ENCODE results near the gene KANTR. TPM values are rescaled to one million over a fixed set of nuclear protein-coding genes. Genes with fewer than 3 reads are reported as not detected.

The KANTR gene
- total RNA-seq, 2 experiments from 2014 or later = 6.2 to 6.8 TPM

GRCh38 chrX:53082773-53083616 lies 10.9 kb upstream of the KANTR start:
- Mint-ChIP-seq H3K27ac (peak overlapping the region; percentile 98), H3K36me3 (ENCODE audit: low read depth) (peaks cover 66% of the 10 kb centered on the region), H3K27me3 (no peaks in the 10 kb centered on the region), H3K4me1 (ENCODE audit: low read depth) (peaks cover 70% of the 10 kb centered on the region), H3K9me3 (no peaks in the 10 kb centered on the region), H3K4me3 (peak overlapping the region; percentile 95)
- POLR2A ChIA-PET = interaction anchor here (1.0 to 2.7 kb wide), 12 partner anchors 10 to 1557 kb away, joined by 3 to 31 read pairs (median 11); partner anchors contain the start of genes GNL3L, KANTR, KDM5C and PHF8
- Histone ChIP-seq H3K27ac (ENCODE audit: low read depth in 1 of 2, low read length in 2 of 2) (peak overlapping the region; percentile 59 to 74), H3K4me3 (ENCODE audit: low read length) (peak overlapping the region; percentile 77), H3K4me1 (ENCODE audit: insufficient read depth, low read length) (peaks cover 35% of the 10 kb centered on the region), H3K9me3 (ENCODE audit: control insufficient read depth in 1 of 2, insufficient read depth in 1 of 2, low read length in 2 of 2) (no peaks in the 10 kb centered on the region), H3K27me3 (ENCODE audit: control insufficient read depth in 1 of 2, insufficient read depth in 2 of 2, low read length in 2 of 2) (no peaks in the 10 kb centered on the region), H3K36me3 (ENCODE audit: insufficient read depth, low read length) (peaks cover 29% of the 10 kb centered on the region)
- DNase-seq (no peak), ATAC-seq (ENCODE audit: poor library complexity) (no peak)
- TF ChIP-seq CTCF (IDR thresholded peaks at IDR 0.05) = no peak
- CTCF ChIA-PET = interaction anchor here (1.0 kb wide), 1 partner anchor 11 kb away, joined by 4 read pairs; no protein-coding TSS in a partner anchor
- intact Hi-C loops (cut with DNase I, micrococcal nuclease) = loop anchor here in 1 of 2 experiments (5.0 kb wide), 1 partner anchor 139 kb away; no protein-coding TSS in a partner anchor

DNA sequence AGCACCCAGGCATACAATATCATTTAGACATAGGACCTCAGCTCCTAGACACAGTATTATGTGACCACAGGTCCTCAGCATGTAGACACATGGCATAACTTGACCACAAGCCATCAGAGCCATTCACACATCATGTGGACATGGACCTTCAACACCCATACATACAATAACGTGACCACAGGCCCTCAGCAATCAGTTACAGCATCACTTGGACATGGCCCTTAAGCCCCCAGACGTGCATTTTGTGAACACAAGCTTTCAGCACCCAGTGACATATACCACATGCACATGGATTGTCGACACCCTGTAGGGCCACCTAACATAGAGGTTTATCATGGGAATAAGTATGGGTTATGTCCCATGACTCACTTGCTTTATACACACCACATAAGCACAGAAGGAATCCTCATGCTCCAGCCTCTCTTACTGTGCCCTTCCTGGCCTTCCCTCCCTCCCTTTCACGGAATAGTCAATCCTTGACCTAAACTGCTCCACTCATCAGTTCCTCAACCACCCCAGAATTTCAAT lies 9.8 kb upstream of the KANTR start:
- H3K27ac ChIP-seq (ENCODE audit: low read depth in 1 of 2, low read length in 2 of 2) = no peak overlapping the region
- H3K27ac Mint-ChIP-seq = peak overlapping the region; percentile 98

DNA sequence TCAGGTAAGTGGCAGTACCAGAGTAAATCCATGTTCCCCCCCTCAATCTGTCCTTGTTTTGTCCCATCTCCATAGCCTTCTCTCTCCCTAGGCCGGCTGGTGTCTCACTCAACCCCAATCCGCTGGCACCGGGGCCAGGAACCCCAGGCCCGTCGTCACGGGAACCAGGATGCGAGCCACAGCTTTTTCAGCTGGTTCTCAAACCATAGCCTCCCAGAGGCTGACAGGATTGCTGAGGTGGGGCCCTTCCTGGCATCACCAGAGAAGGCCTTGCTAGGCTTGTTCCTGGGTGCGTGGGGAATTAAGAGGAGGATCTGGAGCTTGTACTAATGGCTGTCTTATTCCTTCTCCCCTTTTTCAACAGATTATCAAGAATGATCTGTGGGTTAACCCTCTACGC lies 9.1 kb upstream of the KANTR start:
- Histone ChIP-seq H3K9me3 (ENCODE audit: control insufficient read depth in 1 of 2, insufficient read depth in 1 of 2, low read length in 2 of 2) (no peaks in the 10 kb centered on the region), H3K27ac (ENCODE audit: low read depth in 1 of 2, low read length in 2 of 2) (no peak overlapping the region), H3K36me3 (ENCODE audit: insufficient read depth, low read length) (peaks cover 29% of the 10 kb centered on the region), H3K27me3 (ENCODE audit: control insufficient read depth in 1 of 2, insufficient read depth in 2 of 2, low read length in 2 of 2) (no peaks in the 10 kb centered on the region), H3K4me3 (ENCODE audit: low read length) (no peak overlapping the region), H3K4me1 (ENCODE audit: insufficient read depth, low read length) (peaks cover 45% of the 10 kb centered on the region)
- Mint-ChIP-seq H3K9me3 (no peaks in the 10 kb centered on the region), H3K4me3 (peak overlapping the region; percentile 95), H3K36me3 (ENCODE audit: low read depth) (peaks cover 75% of the 10 kb centered on the region), H3K27ac (peak overlapping the region; percentile 98), H3K27me3 (no peaks in the 10 kb centered on the region), H3K4me1 (ENCODE audit: low read depth) (peaks cover 82% of the 10 kb centered on the region)
- ATAC-seq (ENCODE audit: poor library complexity) (no peak), DNase-seq (peak in 1 of 14 experiments; percentile 9)
- intact Hi-C loops (cut with DNase I, micrococcal nuclease) = loop anchor here in 1 of 2 experiments (5.0 kb wide), 1 partner anchor 137 kb away; no protein-coding TSS in a partner anchor
- POLR2A ChIA-PET = no interaction called here
- no peak for TF ChIP-seq CTCF (IDR thresholded peaks at IDR 0.05)
- CTCF ChIA-PET = no interaction called here

More for the DNA sequence above, 9.8 kb upstream of the KANTR start:
- CTCF ChIA-PET = no interaction called here
- intact Hi-C loops (cut with DNase I, micrococcal nuclease) = loop anchor here in 1 of 2 experiments (5.0 kb wide), 1 partner anchor 138 kb away; no protein-coding TSS in a partner anchor
- no peak for TF ChIP-seq CTCF (IDR thresholded peaks at IDR 0.05)
- Mint-ChIP-seq H3K4me1 (ENCODE audit: low read depth) (peaks cover 81% of the 10 kb centered on the region), H3K4me3 (peak overlapping the region; percentile 95), H3K36me3 (ENCODE audit: low read depth) (peaks cover 75% of the 10 kb centered on the region), H3K27me3 (no peaks in the 10 kb centered on the region), H3K9me3 (no peaks in the 10 kb centered on the region)
- ATAC-seq (ENCODE audit: poor library complexity) (no peak), DNase-seq (peak in 1 of 14 experiments; percentile 25)
- no peaks in the 10 kb centered on the region for H3K9me3 ChIP-seq (ENCODE audit: control insufficient read depth in 1 of 2, insufficient read depth in 1 of 2, low read length in 2 of 2)
- H3K27me3 ChIP-seq (ENCODE audit: control insufficient read depth in 1 of 2, insufficient read depth in 2 of 2, low read length in 2 of 2) = no peaks in the 10 kb centered on the region
- H3K36me3 ChIP-seq (ENCODE audit: insufficient read depth, low read length) = peaks cover 29% of the 10 kb centered on the region
- POLR2A ChIA-PET = no interaction called here
- peaks cover 45% of the 10 kb centered on the region for H3K4me1 ChIP-seq (ENCODE audit: insufficient read depth, low read length)
- no peak overlapping the region for H3K4me3 ChIP-seq (ENCODE audit: low read length)
